Heart left ventricle (tissue), 16 donors: Measurements from ENCODE around the gene FBXO42. TPM values are rescaled to one million over a fixed set of nuclear protein-coding genes. Genes with fewer than 3 reads are reported as not detected.
A peak's percentile ranks its signal among the peaks of the same experiment; 100 is the strongest.

ENCODE experiments used
- ATAC-seq, 4 donors: fragments of 200-7000 bp; cut with Tn5 transposase; one replicate each; pipeline ENCODE4 v1.9.1; 2020 to 2022; ENCODE audit warnings: moderate library complexity in 4 of 4, mild to moderate bottlenecking in 3 of 4, moderate number of reproducible peaks in 1 of 4
- DNase-seq, 5 donors: peaks; one replicate each; pipeline ENCODE4 v3.0.0-alpha.2; 2020
- H3K27ac ChIP-seq, 12 donors: fragments of 200-600 bp; sonication (generic) in 4 of 12; one replicate each; pipeline versions ENCODE4 v1.5.0 to v1.8.0; 2016 to 2022; ENCODE audit warnings: mild to moderate bottlenecking in 2 of 12
- H3K27me3 ChIP-seq, 9 donors: fragments of 200-600 bp; sonication (generic) in 2 of 9; one replicate each; pipeline versions ENCODE4 v1.5.1 to v1.8.0; 2016 to 2022; ENCODE audit warnings: mild to moderate bottlenecking in 3 of 9
- H3K36me3 ChIP-seq, 9 donors: fragments of 200-600 bp; sonication (generic) in 2 of 9; one replicate each; pipeline versions ENCODE4 v1.5.0 to v1.8.0; 2018 to 2022; ENCODE audit warnings: mild to moderate bottlenecking in 2 of 9
- H3K4me1 ChIP-seq, 12 donors: fragments of 200-600 bp; sonication (generic) in 4 of 12; one replicate each; pipeline versions ENCODE4 v1.5.0 to v1.8.0; 2016 to 2022; ENCODE audit warnings: mild to moderate bottlenecking in 3 of 12
- H3K4me3 ChIP-seq, 12 donors: fragments of 200-600 bp; sonication (generic) in 4 of 12; one replicate each; pipeline versions ENCODE4 v1.5.0 to v1.8.0; 2017 to 2022; ENCODE audit warnings: mild to moderate bottlenecking in 9 of 12, moderate library complexity in 4 of 12
- H3K9me3 ChIP-seq, 12 donors: fragments of 200-600 bp; sonication (generic) in 4 of 12; one replicate each; pipeline versions ENCODE4 v1.5.0 to v1.8.0; 2016 to 2022; ENCODE audit warnings: mild to moderate bottlenecking in 1 of 12
- POLR2A ChIP-seq, 2 donors: fragments of 450-650 bp; IDR thresholded peaks; one replicate each; pipeline ENCODE4 v1.6.1; 2017; ENCODE audit warnings: antibody characterized with exemption in 2 of 2, mild to moderate bottlenecking in 2 of 2, moderate library complexity in 2 of 2
- WGBS, 4 donors: extraction: QIAGEN DNeasy Blood & Tissue Kit in 2 of 4; methylation state at CpG; one replicate each; pipeline versions ENCODE4 v1.1.5 to v1.1.7; 2013 to 2018; 5-methylcytosine and 5-hydroxymethylcytosine counted together
- intact Hi-C, 10 donors: fragments of 100-400 bp; cut with DNase I; formaldehyde crosslinking; loops; one replicate each; pipeline versions ENCODE4 v1.11.1 to v1.14.2; 2022
- polyA plus RNA-seq, 2 donors: library from polyadenylated mRNA; stranded (reverse); fragments of 200-250 nt; gene quantifications; one replicate each; pipeline ENCODE4 v1.2.3, GENCODE V29; 2013
- total RNA-seq, 9 donors: library from RNA; depleted of rRNA in 2 of 9; stranded (reverse); fragments of >200 nt in 2 of 9; fragmentation: NEBNext Ultra II Directional in 3 of 9; extraction: Animal tissue kit (Norgen Biotek cat#: 25700) in 3 of 9; gene quantifications; one replicate each; pipeline versions ENCODE4 v1.1.0 to v1.2.4, GENCODE V29; 2016 to 2023
- TF ChIP-seq, protein P1 (sequence below), 12 donors: fragments of 200-600 bp; sonication (generic) in 4 of 12; IDR thresholded peaks; one replicate each; pipeline versions ENCODE4 v1.5.0 to v1.8.0; 2018 to 2022; ENCODE audit warnings: antibody characterized with exemption in 12 of 12, mild to moderate bottlenecking in 5 of 12
- donor health status: ischemic (EF 13 %, LVEDD 7.1; RV severe dilation, severe dysfunction).
- donor health status: healthy with polysubstance abuse.
- donor health status: DM: no; HTN: yes; CAD: no.
- donor health status: DM: no; HTN: no; CAD: no.
- donor health status: ischemic (EF 25% LVEDD 6.9; RV normal size, moderate dysfunction).
- donor health status: ischemic (EF 25% LVEDD 5.7; RV mildly dilated, moderate dysfunction).
- donor health status: healthy.
- donor health status: DM: yes; HTN: yes; CAD: no.
- donor health status: ischemic (EF 35%, LVEDD 5.7; RV mildly dilated, moderate dysfunction).
- donor health status: nonischemic (EF 11% LVEDD 7.7; RV severe dilation, severe dysfunction).
- donor health status: DM: yes; HTN: yes; CAD: no.
- donor health status: PGD.
- donor health status: ischemic (EF 29% LVEDD 5.4; RV normal size, mild dysfunction).
- donor health status: nonischemic (EF 23%, LVEDD 6.1; RV moderate dilation, normal function).

Gene FBXO42
- total and polyA plus RNA-seq, 11 donors, result 11.0 to 44.4 (median 20.1) TPM

DNA sequence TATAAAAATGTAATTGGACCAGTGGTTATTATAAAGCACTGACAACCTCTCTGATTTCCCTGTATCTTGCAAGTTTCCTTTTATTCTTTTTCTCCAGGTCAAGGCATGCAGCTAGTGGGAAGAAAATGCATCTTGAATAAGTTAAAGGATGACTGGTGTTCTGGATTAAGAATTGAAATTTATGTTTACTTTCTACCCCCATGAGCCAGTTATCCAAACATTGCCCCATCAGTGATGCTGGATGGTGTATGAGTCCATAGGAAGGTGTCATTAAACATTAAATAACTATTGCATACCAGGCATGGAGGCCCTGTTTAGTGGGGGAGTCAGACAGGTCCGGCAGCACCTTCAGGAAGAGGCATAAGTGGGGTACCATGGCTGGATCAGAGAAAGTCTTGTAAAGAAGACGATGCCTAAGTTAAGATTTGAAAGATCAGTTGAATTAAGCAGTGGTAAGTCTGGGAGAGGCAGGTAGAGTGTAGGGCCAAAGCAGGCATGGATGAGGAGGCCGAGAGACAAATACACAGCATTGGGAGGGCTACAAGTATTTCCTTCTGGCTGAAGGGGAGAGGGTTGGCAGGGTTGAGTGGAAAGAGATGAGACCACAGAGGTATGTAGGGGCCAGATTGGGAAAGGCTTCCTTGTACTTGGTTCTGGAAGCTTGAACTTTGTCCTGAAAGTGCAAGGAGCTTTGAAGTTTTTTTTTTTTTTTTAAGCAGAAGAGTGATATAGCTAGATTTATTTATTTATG, 20.4 kb upstream of the FBXO42 start:
- 81 to 93% (median 91%) methylated on average over 3 of the region's 3 CpGs for WGBS, 4 donors
- H3K27ac ChIP-seq, result peak overlapping the region in 3 of 12 donors; percentile 1 to 57 (median 15)
- DNase-seq (no peak), ATAC-seq (no peak)
- peaks cover 0 to 8% (median 0%) of the 10 kb centered on the region in 9 donors for H3K36me3 ChIP-seq
- TF ChIP-seq, protein P1, sequence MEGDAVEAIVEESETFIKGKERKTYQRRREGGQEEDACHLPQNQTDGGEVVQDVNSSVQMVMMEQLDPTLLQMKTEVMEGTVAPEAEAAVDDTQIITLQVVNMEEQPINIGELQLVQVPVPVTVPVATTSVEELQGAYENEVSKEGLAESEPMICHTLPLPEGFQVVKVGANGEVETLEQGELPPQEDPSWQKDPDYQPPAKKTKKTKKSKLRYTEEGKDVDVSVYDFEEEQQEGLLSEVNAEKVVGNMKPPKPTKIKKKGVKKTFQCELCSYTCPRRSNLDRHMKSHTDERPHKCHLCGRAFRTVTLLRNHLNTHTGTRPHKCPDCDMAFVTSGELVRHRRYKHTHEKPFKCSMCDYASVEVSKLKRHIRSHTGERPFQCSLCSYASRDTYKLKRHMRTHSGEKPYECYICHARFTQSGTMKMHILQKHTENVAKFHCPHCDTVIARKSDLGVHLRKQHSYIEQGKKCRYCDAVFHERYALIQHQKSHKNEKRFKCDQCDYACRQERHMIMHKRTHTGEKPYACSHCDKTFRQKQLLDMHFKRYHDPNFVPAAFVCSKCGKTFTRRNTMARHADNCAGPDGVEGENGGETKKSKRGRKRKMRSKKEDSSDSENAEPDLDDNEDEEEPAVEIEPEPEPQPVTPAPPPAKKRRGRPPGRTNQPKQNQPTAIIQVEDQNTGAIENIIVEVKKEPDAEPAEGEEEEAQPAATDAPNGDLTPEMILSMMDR (IDR thresholded peaks at IDR 0.05), result no peak
- no peak for TF ChIP-seq POLR2A (IDR thresholded peaks at IDR 0.05)
- intact Hi-C loops, result loop anchor here in 2 of 10 donors (5.0 to 10.0 kb wide), 2 partner anchors 122 to 125 kb away; no protein-coding TSS in a partner anchor
- no peaks in the 10 kb centered on the region for H3K27me3 ChIP-seq
- peaks cover 21 to 92% (median 71%) of the 10 kb centered on the region in 12 donors for H3K4me1 ChIP-seq
- H3K4me3 ChIP-seq, result no peak overlapping the region
- H3K9me3 ChIP-seq, result no peaks in the 10 kb centered on the region

DNA sequence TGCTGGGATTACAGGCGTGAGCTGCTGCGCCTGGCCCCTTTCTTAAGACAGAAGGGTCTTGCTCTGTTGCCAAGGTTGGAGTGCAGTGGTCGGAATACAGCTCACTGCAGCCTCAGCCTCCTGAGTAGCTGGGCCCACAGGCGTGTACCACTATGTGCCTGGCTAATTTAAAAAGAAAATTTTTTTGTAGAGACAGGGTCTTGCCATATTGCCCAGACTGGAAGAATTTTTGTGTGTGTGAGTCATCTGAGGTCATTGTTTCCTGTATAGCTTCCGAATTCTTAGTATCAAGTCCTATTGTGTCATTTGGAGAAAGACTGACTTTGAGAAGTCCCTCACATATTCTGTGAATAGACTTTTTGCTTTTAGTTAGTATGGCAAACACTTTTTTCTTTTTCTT, 19.4 kb upstream of the FBXO42 start:
- Histone ChIP-seq H3K9me3 (no peaks in the 10 kb centered on the region), H3K36me3 (peaks cover 0 to 8% (median 0%) of the 10 kb centered on the region in 9 donors), H3K4me1 (peaks cover 21 to 82% (median 62%) of the 10 kb centered on the region in 12 donors), H3K27me3 (no peaks in the 10 kb centered on the region), H3K27ac (peak overlapping the region in 3 of 12 donors; percentile 13 to 57 (median 15)), H3K4me3 (no peak overlapping the region)
- TF ChIP-seq, protein P1 (IDR thresholded peaks at IDR 0.05), result no peak
- TF ChIP-seq POLR2A (IDR thresholded peaks at IDR 0.05), result no peak
- ATAC-seq, result no peak
- intact Hi-C loops, result loop anchor here in 2 of 10 donors (5.0 to 10.0 kb wide), 2 partner anchors 123 to 126 kb away; no protein-coding TSS in a partner anchor
- 73 to 80% (median 78%) methylated on average over 5 of the region's 5 CpGs for WGBS, 4 donors
- no peak for DNase-seq

DNA sequence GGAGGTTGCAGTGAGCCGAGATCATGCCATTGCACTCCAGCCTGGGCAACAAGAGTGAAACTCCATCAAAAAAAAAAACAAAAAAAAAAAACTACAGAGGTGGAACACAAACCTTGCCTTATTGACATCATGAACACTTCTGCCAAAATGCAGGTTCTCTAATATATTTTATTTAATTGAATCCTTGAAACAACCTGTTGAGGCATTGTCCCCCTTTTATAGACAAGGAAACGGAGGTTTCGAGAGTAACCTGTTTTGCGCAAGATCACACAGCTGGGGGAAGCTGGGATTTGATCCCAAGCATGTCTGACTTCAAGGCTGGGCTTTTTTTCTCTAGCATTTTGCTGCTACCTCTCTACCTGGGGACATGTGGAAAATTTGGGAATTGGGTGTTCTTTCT, 17.5 kb upstream of the FBXO42 start:
- TF ChIP-seq POLR2A (IDR thresholded peaks at IDR 0.05), result no peak
- TF ChIP-seq, protein P1 (IDR thresholded peaks at IDR 0.05), result no peak
- intact Hi-C loops, result loop anchor here in 5 of 10 donors (5.0 to 10.0 kb wide), 6 partner anchors 72 to 843 kb away; partner anchors contain the start of genes DNAJC16 (in 1 of the 5) and NECAP2 (in 1 of the 5)
- Histone ChIP-seq H3K27me3 (no peaks in the 10 kb centered on the region), H3K27ac (no peak overlapping the region), H3K9me3 (no peaks in the 10 kb centered on the region), H3K4me3 (no peak overlapping the region), H3K36me3 (peaks cover 0 to 8% (median 0%) of the 10 kb centered on the region in 9 donors), H3K4me1 (peaks cover 10 to 79% (median 45%) of the 10 kb centered on the region in 12 donors)
- 87 to 95% (median 91%) methylated on average over 4 of the region's 4 CpGs for WGBS, 4 donors
- ATAC-seq (no peak), DNase-seq (no peak)
